Muscle layer of colon (tissue), 2 donors: ENCODE data around the gene RGR.
"Not testable (repeated sequence)": the region's sequence is repeated elsewhere in the genome, so short reads cannot be mapped to it uniquely, and the experiment has no call there.

Source experiments
- H3K27ac ChIP-seq: one replicate; pipeline ENCODE4 v1.7.0; 2013; ENCODE audit warnings: low read depth, mild to moderate bottlenecking, low read length, moderate library complexity
- H3K27me3 ChIP-seq, 2 donors: one replicate each; pipeline ENCODE4 v1.7.0; 2013; ENCODE audit warnings: low read length in 2 of 2, mild to moderate bottlenecking in 2 of 2; ENCODE audit not compliant: insufficient read depth in 2 of 2, control insufficient read depth in 1 of 2
- H3K36me3 ChIP-seq: one replicate; pipeline ENCODE4 v1.7.0; 2013; ENCODE audit warnings: mild to moderate bottlenecking, low read length; ENCODE audit not compliant: insufficient read depth
- H3K4me1 ChIP-seq: one replicate; pipeline ENCODE4 v1.7.0; 2013; ENCODE audit warnings: mild to moderate bottlenecking, low read length; ENCODE audit not compliant: insufficient read depth
- H3K4me3 ChIP-seq, 2 donors: one replicate each; pipeline ENCODE4 v1.7.0; 2013; ENCODE audit warnings: low read length in 2 of 2, low read depth in 1 of 2, mild to moderate bottlenecking in 1 of 2, moderate library complexity in 1 of 2
- H3K9ac ChIP-seq: one replicate; pipeline ENCODE4 v1.7.0; 2013; ENCODE audit warnings: low read length
- H3K9me3 ChIP-seq: one replicate; pipeline ENCODE4 v1.7.0; 2013; ENCODE audit warnings: mild to moderate bottlenecking, low read length
- donor health status: abdominal sarcoma.
- donor health status: Adenocarcinoma of cecum.

Gene RGR

GRCh38 chr10:84262190-84262956 lies 17.5 kb downstream of the RGR start:
- Histone ChIP-seq H3K27me3 (no peaks in the 10 kb centered on the region), H3K27ac (no peak overlapping the region), H3K4me1 (no peaks in the 10 kb centered on the region), H3K9ac (no peak overlapping the region), H3K36me3 (no peaks in the 10 kb centered on the region), H3K4me3 (no peak overlapping the region), H3K9me3 (no peaks in the 10 kb centered on the region)

GRCh38 chr10:84263716-84264115 lies 18.9 kb downstream of the RGR start:
- no peak overlapping the region for H3K4me3 ChIP-seq
- H3K9me3 ChIP-seq = no peaks in the 10 kb centered on the region
- no peaks in the 10 kb centered on the region for H3K27me3 ChIP-seq
- H3K4me1 ChIP-seq = no peaks in the 10 kb centered on the region
- no peak overlapping the region for H3K9ac ChIP-seq
- H3K27ac ChIP-seq = no peak overlapping the region
- H3K36me3 ChIP-seq = no peaks in the 10 kb centered on the region

GRCh38 chr10:84264611-84265141 lies 19.8 kb downstream of the RGR start:
- no peaks in the 10 kb centered on the region for H3K36me3 ChIP-seq
- no peak overlapping the region for H3K4me3 ChIP-seq
- H3K9me3 ChIP-seq = no peaks in the 10 kb centered on the region
- no peaks in the 10 kb centered on the region for H3K27me3 ChIP-seq
- H3K27ac ChIP-seq = no peak overlapping the region
- no peaks in the 10 kb centered on the region for H3K4me1 ChIP-seq
- H3K9ac ChIP-seq = no peak overlapping the region

- Histone ChIP-seq H3K27ac (no peak overlapping the region), H3K36me3 (no peaks in the 10 kb centered on the region), H3K9ac (no peak overlapping the region), H3K4me1 (no peaks in the 10 kb centered on the region), H3K9me3 (no peaks in the 10 kb centered on the region), H3K4me3 (no peak overlapping the region), H3K27me3 (no peaks in the 10 kb centered on the region)
Observed at GRCh38 chr10:84265418-84265817, 20.6 kb downstream of the RGR start.

- Histone ChIP-seq H3K9ac (no peak overlapping the region), H3K27me3 (no peaks in the 10 kb centered on the region), H3K36me3 (no peaks in the 10 kb centered on the region), H3K4me3 (no peak overlapping the region), H3K9me3 (no peaks in the 10 kb centered on the region), H3K27ac (no peak overlapping the region), H3K4me1 (no peaks in the 10 kb centered on the region)
Observed at GRCh38 chr10:84267503-84268126, 22.8 kb downstream of the RGR start.

GRCh38 chr10:84269162-84269561 lies 24.3 kb downstream of the RGR start:
- Histone ChIP-seq H3K27me3 (peaks cover 0 to 5% of the 10 kb centered on the region in 2 donors), H3K27ac (no peak overlapping the region), H3K4me1 (no peaks in the 10 kb centered on the region), H3K9me3 (no peaks in the 10 kb centered on the region), H3K4me3 (no peak overlapping the region), H3K9ac (no peak overlapping the region), H3K36me3 (no peaks in the 10 kb centered on the region)

- H3K36me3 ChIP-seq = no peaks in the 10 kb centered on the region
- no peak overlapping the region for H3K27ac ChIP-seq
- H3K4me1 ChIP-seq = no peaks in the 10 kb centered on the region
- no peak overlapping the region for H3K4me3 ChIP-seq
- H3K27me3 ChIP-seq = peaks cover 0 to 5% of the 10 kb centered on the region in 2 donors
- H3K9ac ChIP-seq = no peak overlapping the region
- no peaks in the 10 kb centered on the region for H3K9me3 ChIP-seq
Observed at GRCh38 chr10:84269773-84270172, 24.9 kb downstream of the RGR start.

- H3K27ac ChIP-seq = no peak overlapping the region
- no peak overlapping the region for H3K9ac ChIP-seq
- H3K4me3 ChIP-seq = no peak overlapping the region
- peaks cover 0 to 5% of the 10 kb centered on the region in 2 donors for H3K27me3 ChIP-seq
- H3K36me3 ChIP-seq = no peaks in the 10 kb centered on the region
- H3K4me1 ChIP-seq = no peaks in the 10 kb centered on the region
- H3K9me3 ChIP-seq = no peaks in the 10 kb centered on the region
Observed at GRCh38 chr10:84270708-84271107, 25.9 kb downstream of the RGR start.

- H3K4me3 ChIP-seq, H3K27me3 ChIP-seq, H3K9ac ChIP-seq, H3K27ac ChIP-seq, H3K9me3 ChIP-seq, H3K4me1 ChIP-seq, H3K36me3 ChIP-seq: not testable (repeated sequence)
Observed at GRCh38 chr10:84279876-84280475, 35.1 kb downstream of the RGR start.

GRCh38 chr10:84286695-84287094 lies 41.8 kb downstream of the RGR start:
- H3K4me1 ChIP-seq = no peaks in the 10 kb centered on the region
- H3K36me3 ChIP-seq = no peaks in the 10 kb centered on the region
- H3K9ac ChIP-seq = no peak overlapping the region
- H3K4me3 ChIP-seq = no peak overlapping the region
- H3K9me3 ChIP-seq = no peaks in the 10 kb centered on the region
- H3K27ac ChIP-seq = no peak overlapping the region
- H3K27me3 ChIP-seq = no peaks in the 10 kb centered on the region

GRCh38 chr10:84288151-84288550 lies 43.3 kb downstream of the RGR start:
- H3K27me3 ChIP-seq = no peaks in the 10 kb centered on the region
- no peaks in the 10 kb centered on the region for H3K4me1 ChIP-seq

More at GRCh38 chr10:84288151-84288550, 43.3 kb downstream of the RGR start:
- Histone ChIP-seq H3K4me3 (no peak overlapping the region), H3K27ac (no peak overlapping the region), H3K9ac (no peak overlapping the region), H3K36me3 (no peaks in the 10 kb centered on the region), H3K9me3 (no peaks in the 10 kb centered on the region)
